Inflammatory macrophage (primary cell): Measurements from ENCODE around the gene NLGN2.
"Not testable (repeated sequence)": the region's sequence is repeated elsewhere in the genome, so short reads cannot be mapped to it uniquely, and the experiment has no call there.

Experiments used
- DNase-seq, 2 donors: peaks; one replicate each; pipeline ENCODE4 v3.0.0-alpha.2; 2020 to 2022
- total RNA-seq, 18 experiments: gene quantifications; one replicate each; lab custom pipeline; 2026; ENCODE audit warnings: mixed read lengths in 6 of 18, inconsistent platforms in 2 of 18; lab: John Stamatoyannopoulos, UW

Gene NLGN2
- 0 to 0.73 (median 0.06) reads per million in 18 experiments for total RNA-seq

DNA sequence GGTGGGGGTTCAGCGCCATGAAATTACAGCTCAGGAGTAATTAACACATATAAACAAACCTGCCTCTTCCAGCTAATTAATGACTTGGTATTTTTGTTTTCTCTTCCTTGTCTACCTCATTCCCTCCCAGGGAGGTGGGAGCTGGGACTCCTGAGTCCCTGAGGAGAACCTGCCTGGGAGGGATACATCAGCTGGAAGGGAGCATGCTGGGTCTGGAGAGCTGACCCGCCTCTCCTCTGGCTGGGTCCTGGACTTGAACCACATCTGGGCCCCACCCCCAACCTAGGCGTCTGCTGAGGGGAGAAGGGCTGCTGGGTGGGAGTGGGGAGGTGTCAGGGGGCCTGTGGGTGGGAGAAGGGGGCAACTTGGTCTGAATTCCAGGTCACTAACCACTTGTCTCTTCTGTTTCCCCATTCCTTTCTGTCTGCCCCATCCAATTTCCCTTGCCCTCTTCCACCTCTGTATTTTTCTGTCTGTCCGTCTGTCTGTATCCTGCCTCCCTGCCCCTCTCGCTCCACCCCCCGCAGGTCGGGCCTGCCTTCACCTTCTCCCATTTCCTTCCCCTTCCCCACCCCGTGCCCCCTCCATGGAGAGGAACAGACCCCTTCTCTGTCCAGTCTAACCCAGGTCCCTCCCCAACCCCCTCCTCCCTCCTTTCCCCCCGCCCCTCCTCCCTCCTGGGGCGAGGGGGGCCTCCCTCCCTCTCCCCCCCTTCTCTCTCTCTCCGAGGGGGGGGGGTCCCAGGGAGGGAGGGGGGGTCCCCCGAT, at the start of gene NLGN2:
TSS of gene NLGN2 (plus strand) at position 361 of the 767 bp plus-strand sequence. CDS start 411 bp downstream, outside the sequence.
- DNase-seq = no peak

DNA sequence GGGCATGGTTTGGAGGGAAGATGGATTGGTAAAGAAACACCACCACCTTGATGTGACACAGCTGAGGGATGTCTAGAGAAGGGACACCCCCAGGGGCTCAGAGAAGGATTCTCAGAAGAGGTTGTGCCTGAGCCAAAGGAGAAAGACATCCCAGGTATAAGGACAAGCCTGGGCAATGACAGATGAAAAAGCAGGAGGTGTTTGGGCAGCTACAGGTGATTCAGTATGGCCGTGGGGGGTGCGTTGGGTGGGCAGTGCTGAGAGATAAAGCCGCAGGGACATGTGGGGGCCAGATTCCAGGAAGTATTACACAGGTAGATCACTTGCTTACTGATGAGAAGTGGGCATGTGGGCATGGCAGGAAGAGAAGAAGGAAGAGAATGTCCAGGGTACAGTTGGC, 45.7 kb upstream of the NLGN2 start:
- DNase-seq = no peak

DNA sequence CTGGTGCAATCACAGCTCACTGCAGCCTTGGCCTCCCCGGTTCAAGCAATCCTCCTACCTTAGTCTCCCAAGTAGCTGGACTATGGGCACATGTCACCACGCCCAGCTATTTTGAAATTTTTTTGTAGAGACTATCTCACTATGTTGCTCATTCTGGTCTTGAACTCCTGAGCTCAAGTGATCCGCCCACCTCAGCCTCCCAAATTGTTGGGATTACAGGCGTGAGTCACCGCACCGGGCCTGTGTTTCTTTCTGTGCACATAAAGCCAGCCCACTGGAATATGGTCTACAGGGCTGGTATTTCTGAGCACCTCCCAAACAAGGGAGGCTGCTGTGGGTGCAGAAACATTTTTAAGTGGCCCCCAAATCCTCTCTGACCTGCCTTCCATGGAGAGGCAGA, 44.3 kb upstream of the NLGN2 start:
- DNase-seq = peak; percentile 35 to 42

DNA sequence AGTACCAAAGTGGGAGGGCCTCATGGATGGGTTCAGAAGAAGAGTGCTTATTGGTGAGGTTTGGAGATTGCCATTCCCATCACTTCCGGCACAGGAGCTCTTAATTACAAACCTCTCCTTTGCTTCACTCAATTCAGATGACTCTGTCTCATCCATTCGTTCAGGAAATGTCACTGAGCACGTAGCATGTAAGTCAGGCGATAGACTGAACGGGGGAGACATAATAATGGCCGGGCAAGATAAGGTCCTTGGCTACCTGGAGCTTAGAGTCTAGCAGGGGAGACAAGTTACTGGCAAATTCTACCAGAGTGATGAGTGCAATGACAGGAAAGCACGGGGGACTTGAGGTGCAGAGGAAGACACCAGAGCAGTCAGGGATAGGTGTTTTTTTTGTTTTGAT, 41.7 kb upstream of the NLGN2 start:
- DNase-seq = not testable (repeated sequence)

DNA sequence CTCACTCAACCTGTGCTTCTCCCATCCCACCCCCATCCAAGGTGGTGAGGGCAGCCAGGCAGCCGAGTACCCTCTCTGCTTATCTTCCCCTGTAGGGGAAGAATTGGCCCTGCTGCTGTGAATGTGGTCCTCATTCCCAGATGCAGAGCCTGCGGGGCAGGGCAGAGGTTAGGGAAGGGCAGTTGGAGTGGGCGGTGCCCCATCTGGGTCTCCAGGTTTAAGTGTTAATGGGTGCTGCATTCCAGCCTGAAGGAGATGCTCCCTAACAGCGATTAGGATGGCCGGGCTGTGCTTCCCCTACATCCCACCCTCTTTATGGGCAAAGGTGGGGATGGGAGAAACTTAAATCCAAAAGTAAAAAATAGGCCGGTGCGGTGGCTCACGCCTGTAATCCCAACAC, 40.6 kb upstream of the NLGN2 start:
- no peak for DNase-seq

DNA sequence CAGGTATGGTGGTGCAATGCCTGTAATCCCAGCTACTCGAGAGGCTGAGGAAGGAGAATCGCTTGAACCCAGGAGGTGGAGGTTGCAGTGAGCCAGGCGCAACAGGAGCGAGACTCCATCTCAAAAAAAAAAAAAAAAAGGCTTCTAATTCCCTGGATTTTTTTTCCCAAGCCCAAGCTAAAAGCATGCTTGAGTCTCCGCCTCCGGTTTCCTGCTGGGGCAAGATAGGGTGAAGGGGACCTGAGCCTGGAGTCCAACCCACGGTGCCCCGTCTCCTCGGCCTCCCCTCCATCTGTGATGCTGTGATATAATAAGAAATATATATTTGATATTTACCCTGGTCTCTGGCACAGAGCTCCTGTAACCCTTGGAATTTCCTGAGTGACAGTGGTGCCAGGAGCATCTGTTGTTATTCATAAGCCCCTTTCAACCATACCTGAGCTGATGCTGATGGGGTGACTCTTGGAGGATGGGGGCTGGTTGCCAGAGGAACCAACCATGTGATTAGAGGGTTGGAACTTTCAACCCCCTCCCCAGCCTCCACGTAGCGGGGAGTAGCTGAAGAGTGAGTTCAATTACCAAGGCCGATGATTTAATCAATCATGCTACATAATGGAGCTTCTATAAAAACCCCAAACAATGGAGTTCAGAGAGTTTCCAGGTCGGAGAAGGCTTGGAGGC, 39.6 kb upstream of the NLGN2 start:
- DNase-seq = no peak

DNA sequence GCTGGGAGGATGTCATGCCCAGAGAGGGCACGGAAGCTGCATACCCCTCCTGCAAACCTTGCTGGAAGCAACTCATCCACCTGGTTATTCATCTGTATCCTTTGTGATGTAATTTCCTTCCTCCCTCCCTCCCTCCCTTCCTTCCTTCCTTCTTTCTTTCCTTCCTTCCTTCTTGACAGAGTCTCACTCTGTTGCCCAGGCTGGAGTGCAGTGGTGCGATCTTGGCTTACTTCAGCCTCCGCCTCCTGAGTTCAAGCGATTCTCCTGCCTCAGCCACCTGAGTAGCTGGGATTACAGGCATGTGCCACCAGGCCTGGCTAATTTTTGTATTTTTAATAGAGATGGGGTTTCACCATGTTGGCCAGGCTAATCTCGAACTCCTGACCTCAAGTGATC, 39.0 kb upstream of the NLGN2 start:
- DNase-seq = not testable (repeated sequence)

DNA sequence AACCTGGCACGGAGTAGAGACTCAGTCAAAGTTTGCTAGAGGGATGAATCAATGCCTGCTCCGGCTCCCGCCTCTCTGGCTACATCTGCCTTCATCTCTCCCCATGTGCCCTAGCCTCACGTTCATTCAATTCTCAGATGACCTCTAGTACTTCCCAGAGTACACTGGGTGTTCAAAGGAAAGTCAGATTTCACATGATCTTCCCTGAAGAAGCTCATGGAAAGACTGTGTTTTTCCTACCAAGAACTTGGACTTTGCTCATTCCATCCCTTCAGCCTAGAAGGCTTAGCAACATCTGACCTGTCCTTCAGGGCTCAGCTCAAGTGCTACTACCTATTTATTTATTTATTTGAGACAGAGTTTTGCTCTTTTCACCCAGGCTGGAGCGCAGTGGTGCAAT, 37.8 kb upstream of the NLGN2 start:
- no peak for DNase-seq

DNA sequence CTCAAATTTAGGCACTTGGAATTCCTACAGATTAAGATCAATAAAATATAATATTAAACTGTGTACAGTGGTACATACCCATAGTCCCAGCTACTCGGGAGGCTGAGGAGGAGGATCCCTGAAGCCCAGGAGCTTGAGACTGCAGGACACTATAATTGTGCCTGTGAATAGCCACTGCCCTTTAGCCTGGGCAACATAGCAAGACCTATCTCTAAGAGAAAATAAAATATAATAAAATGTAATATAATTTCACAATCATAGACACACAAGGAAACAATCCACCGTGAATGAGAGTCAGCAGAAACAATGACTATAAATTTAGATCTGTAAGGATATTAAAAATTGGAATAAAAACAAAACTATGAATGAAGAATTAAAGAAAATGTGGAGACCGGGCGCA, 36.8 kb upstream of the NLGN2 start:
- no peak for DNase-seq

DNA sequence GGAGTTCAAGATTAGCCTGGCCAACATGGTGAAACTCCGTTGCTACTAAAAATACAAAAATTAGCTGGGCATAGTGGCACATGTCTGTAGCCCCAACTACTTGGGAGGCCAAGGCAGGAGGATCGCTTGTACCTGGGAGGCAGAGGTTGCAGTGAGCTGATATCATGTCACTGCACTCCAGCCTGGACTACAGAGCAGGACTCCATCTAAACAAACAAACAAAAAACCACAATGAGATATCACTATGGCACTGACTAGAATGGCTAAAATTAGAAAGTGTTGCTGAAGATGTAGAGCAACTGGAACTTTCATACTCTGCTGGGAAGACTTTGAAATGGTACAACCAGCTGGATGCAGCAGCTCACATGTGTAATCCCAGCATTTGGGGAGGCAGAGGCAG, 33.3 kb upstream of the NLGN2 start:
- DNase-seq = no peak

DNA sequence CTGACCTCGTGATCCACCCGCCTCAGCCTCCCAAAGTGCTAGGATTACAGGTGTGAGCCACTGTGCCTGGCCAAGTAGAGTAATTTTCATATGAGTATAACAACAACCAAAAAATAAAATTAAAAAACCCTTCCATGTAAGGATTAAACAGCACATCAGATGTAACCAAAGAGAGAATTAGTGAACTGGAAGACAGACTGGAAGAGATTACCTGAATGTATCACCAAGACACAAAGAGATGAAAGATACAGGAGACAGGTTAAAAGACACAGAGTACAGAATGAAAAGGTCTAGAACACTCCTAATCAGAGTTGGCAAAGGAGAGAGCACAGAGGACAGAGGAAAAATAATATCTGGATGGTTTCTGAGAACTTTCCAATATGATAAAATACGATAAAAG, 28.5 kb upstream of the NLGN2 start:
- DNase-seq = no peak

DNA sequence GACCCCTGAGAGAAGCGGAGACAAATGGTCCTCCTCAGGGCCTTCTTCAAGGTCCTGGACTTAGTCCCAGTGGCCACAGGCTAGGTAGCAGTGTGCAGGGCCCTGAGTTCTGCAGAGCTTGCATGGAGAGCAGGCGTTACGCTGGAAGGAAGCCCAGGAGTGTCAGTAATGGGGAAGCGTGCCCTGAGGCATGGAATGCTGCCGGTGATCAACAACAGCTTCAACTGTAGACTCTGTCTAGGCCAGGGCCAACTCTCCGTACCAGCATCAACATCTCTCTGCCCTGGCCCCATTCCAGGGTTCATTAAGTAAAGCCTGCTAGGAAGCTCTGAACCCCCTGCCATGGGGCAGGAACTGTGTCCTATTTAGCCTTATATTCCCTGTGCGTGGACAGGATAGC, 27.3 kb upstream of the NLGN2 start:
- DNase-seq = no peak

DNA sequence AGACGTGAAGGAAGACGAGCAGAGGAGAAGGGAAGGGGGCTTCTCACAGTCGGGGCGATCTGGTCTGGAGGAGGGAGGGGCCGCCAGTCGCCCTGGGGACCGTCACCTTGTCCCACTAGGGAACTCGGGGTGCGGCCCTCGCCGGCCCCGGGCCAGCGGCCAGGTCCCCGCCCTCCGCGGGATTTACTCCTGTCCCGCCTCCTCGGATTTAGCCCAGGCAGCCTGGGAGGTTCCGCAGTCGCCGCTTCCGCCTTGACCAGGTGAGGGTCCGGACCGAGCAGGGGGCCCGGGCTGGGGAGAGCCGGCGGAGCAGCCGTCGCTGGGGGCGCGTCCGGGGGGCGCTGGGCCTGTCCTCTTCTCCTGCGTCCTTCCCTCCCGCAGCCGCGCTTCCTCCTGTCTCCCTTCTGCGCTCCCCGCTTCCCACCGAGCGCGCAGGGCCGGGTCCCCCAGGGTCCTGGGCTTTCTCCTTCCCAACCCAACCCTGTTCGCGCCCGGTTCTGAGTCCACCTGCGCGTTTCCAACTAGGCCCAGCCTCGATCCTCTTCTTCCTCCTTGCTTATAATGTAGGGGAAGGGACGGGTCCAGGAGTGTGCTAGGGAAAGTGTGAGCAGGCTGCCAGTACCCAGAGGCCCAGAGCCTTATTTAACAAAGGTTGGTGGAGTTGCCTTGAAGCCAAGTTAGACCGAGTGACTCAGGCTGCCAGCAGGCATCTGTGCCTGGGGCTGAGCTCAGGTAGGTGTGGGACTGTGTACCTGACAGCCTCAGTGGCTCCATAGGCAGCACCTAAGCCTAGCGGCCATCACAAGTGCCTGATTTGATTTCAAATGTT, 26.6 kb upstream of the NLGN2 start, which contains the start of gene TNK1:
TSS of gene TNK1 (plus strand) at position 235 of the 829 bp plus-strand sequence. CDS start 1,838 bp downstream, outside the sequence.
- DNase-seq = no peak

DNA sequence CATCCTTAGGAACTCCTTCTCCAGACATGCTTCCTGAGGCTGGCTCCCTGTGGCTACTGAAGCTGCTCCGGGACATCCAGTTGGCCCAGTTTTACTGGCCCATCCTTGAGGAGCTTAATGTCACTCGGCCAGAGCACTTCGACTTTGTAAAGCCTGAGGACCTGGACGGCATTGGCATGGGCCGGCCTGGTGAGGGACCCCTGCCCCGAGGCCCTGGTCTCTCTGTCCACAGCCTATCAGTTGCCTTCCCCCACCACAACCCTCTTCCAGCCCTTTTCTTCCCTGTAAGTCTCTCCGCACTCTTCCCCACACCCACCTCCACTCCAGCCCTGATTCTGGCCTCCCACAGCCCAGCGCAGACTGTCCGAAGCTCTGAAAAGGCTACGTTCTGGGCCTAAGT, 24.7 kb upstream of the NLGN2 start:
- DNase-seq = no peak

DNA sequence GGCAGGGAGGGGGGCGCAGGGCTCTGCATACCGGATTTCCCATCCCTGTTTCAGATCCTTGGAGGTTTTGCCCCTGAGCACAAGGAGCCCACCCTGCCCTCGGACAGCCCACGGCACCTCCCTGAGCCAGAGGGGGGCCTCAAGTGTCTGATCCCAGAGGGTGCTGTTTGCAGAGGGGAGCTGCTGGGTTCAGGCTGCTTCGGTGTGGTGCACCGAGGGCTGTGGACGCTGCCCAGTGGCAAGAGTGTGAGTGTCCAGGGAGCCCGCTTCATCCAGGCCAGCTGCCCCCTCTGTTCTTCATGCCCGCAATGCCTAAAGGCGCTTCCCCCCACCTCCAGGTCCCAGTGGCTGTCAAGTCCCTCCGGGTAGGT, 24.3 kb upstream of the NLGN2 start:
- DNase-seq = no peak

DNA sequence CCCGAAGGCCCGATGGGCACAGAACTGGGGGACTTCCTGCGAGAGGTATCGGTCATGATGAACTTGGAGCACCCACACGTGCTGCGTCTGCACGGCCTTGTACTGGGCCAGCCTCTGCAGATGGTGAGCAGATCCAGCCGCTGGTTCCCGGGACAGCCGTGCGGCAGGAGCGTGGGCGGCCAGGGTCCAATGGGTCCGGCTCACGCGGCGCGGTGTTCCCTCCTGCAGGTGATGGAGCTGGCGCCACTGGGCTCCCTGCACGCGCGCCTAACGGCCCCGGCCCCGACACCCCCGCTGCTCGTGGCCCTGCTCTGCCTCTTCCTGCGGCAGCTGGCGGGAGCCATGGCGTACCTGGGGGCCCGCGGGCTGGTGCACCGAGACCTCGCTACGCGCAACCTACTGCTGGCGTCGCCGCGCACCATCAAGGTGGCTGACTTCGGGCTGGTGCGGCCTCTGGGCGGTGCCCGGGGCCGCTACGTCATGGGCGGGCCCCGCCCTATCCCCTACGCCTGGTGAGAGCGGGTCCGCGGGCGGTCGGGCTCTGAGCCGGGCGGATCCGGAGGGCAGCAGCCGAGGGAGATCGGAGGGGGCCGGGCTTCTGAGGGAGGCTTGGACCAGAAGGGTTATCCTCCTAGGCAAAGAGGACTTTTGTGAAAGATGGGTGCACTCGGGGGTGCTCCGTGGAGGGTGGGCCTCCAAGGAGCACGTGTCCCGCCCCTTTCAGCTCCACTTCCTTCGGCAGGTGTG, 23.7 kb upstream of the NLGN2 start:
- DNase-seq = peak in 1 of 2 donors; percentile 28

DNA sequence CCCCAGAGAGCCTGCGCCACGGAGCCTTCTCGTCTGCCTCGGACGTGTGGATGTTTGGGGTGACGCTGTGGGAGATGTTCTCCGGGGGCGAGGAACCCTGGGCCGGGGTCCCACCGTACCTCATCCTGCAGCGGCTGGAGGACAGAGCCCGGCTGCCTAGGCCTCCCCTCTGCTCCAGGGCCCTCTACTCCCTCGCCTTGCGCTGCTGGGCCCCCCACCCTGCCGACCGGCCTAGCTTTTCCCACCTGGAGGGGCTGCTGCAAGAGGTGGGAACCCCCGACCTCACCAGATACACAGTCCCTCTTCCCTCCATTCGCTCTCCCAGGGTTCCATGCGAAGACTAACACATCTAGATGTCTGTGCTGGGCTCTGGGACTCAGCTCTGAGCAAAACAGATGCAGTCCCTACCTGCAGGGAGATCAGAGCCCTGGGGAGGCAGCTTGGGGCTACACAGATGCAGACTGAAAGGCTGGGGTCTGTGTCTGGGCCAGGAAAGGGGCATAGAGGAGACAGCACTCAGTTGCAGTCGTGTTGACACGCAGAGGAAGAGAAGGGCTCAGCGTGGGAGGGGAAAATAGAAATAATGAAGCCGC, 23.1 kb upstream of the NLGN2 start:
- no peak for DNase-seq

DNA sequence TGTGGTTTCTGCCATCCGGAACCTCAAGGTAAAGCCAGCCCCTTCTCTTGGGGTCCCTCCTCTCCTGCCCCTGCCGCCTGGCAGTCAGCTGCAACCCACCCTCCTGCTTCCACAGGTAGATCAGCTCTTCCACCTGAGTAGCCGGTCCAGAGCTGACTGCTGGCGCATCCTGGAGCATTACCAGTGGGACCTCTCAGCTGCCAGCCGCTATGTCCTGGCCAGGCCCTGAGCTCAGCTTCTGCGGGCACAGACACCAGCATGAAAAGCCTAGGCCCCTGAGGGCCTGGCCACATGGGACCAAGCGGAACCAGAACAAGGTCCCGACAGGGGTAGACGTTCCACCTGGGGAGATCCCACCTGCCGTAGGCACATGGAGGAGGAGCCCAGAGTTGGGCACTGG, 18.8 kb upstream of the NLGN2 start:
- DNase-seq = no peak

DNA sequence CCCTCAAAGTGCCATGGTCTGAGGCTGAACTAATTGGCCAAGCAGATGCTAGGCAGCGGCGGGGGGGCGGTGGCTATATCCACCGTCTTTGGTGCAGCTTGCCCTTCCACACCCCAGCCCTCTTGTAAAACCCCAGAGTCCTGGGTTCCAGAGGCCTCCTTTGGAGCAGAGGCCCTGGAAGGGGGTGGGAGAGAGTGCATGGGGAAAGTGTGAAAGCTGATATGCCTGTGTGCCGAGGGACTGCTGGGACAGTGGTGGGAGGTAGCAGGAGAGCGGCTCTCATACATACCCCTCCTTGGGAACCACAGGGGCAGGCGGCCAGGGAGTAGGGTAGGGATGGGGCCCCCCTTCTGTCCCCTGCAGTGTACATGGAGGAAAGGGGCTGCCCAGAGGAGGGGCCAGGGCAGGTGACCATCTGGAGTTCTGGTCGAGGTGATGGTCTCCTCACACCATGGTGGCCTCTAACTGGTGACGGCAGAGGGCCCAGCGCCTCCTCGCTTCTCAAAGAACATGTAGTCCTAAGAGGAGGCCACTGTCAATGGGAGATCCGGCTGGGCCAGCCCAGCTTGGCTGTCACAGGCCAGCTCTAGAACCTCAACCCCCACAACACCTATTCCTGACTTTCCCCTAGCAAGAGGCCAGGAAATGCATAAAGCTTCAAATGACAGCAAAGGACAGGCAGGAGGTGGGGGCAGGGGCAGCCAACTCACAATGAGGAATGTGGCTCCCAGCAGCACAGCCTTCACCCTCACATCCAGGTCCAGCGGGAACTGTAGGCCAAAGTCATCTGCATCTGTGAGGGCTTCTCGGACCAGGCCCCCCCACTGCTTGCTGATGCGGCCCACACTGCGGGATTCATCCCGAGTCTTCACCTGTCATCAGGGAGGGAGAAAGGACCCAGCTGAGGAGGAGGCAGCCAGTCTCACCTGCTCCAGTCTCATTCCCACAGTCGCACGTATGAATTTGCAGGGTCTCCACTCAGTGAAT, 17.4 kb upstream of the NLGN2 start:
- no peak for DNase-seq

DNA sequence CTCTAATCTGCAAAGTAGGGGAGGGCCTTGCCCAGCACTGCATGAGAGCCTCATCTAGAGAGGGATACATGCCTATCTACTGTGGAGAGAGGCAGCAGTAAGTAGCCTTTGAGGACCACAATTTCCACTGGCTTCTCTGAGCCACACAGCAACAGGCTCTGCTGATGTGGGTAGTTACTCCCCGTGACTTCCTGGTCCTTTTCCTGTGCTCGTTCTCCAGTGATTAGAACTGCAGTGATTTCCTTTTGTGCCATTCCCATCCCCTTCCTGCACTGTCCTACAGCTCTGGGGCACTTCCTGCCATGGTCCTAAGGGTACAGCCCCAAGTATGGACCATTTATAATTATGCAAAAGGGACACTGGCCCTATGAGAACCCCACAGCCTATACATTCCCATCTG, 16.3 kb upstream of the NLGN2 start:
- DNase-seq = no peak
